Keratinocyte (primary cell): Measurements from ENCODE around the gene SWI5.

ENCODE experiments used
- EZH2 ChIP-seq: IDR thresholded peaks from one replicate; pipeline ENCODE4 v1.6.1; 2012; ENCODE audit warnings: inconsistent platforms, mild to moderate bottlenecking, low read length, moderate library complexity
- TF ChIP-seq, protein P1 (sequence below), 3 experiments: IDR thresholded peaks in 1 of 3; conservative IDR thresholded peaks in 1 of 3; optimal IDR thresholded peaks in 1 of 3; 2 replicates in 2 of 3; 3 replicates in 1 of 3; pipeline versions ENCODE3 to v1.5.1; 2011; ENCODE audit warnings: low read length in 3 of 3, mild to moderate bottlenecking in 3 of 3, moderate library complexity in 2 of 3, control low read depth in 1 of 3, inconsistent platforms in 1 of 3; ENCODE audit not compliant: insufficient read depth in 2 of 3; ENCODE audit errors: extremely low read depth in 1 of 3

DNA sequence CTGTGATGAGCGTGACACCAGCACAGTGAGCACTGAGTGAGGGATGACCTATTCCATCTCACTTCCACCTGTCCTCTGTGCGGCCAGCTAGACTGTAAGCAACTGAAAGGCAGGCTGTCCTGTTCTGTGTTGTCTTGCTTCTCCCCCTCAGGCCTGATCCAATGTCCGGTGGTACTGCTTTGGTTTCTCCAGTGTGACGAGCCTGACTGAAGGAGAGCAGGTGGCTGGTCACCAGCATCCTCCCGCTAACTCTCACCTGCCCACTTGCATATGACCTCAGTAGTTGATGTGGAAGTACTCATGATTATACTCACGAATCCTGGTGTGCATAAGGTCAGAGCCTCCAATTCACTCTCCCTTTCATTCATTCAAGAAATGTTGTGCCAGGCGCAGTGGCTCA is 61.9 kb downstream of the SWI5 start:
- TF ChIP-seq, protein P1, sequence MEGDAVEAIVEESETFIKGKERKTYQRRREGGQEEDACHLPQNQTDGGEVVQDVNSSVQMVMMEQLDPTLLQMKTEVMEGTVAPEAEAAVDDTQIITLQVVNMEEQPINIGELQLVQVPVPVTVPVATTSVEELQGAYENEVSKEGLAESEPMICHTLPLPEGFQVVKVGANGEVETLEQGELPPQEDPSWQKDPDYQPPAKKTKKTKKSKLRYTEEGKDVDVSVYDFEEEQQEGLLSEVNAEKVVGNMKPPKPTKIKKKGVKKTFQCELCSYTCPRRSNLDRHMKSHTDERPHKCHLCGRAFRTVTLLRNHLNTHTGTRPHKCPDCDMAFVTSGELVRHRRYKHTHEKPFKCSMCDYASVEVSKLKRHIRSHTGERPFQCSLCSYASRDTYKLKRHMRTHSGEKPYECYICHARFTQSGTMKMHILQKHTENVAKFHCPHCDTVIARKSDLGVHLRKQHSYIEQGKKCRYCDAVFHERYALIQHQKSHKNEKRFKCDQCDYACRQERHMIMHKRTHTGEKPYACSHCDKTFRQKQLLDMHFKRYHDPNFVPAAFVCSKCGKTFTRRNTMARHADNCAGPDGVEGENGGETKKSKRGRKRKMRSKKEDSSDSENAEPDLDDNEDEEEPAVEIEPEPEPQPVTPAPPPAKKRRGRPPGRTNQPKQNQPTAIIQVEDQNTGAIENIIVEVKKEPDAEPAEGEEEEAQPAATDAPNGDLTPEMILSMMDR (optimal IDR thresholded peaks at IDR 0.05 in 1 of 3, IDR thresholded peaks at IDR 0.05 in 1 of 3, conservative IDR thresholded peaks at IDR 0.05 in 1 of 3; ENCODE audit: extremely low read depth in 1 of 3, insufficient read depth in 2 of 3, low read length in 3 of 3): no peak
- TF ChIP-seq EZH2: no peak
